Neural crest cell (in vitro differentiated cells): Measurements from ENCODE around the gene COTL1. TPM values are rescaled to one million over a fixed set of nuclear protein-coding genes. Genes with fewer than 3 reads are reported as not detected.

Source experiments
- DNase-seq: peaks from one replicate; pipeline ENCODE4 v3.0.0; 2021; ENCODE audit warnings: low read depth, mixed read lengths, low spot score
- H3K27ac Mint-ChIP-seq: one replicate; pipeline ENCODE4 v1.8.0; 2021; ENCODE audit warnings: mild to moderate bottlenecking, mixed read lengths; ENCODE audit not compliant: unreplicated experiment
- H3K27me3 Mint-ChIP-seq: 2 replicates; pipeline ENCODE4 v1.8.0; 2021; ENCODE audit warnings: low read depth, mild to moderate bottlenecking, mixed read lengths
- H3K36me3 Mint-ChIP-seq: 2 replicates; pipeline ENCODE4 v1.8.0; 2021; ENCODE audit warnings: low read depth, mild to moderate bottlenecking, mixed read lengths
- H3K4me1 Mint-ChIP-seq: 2 replicates; pipeline ENCODE4 v1.8.0; 2021; ENCODE audit warnings: mixed read lengths
- H3K4me3 Mint-ChIP-seq: one replicate; pipeline ENCODE4 v1.8.0; 2021; ENCODE audit warnings: mild to moderate bottlenecking, mixed read lengths
- H3K9me3 Mint-ChIP-seq: 2 replicates; pipeline ENCODE4 v1.8.0; 2021; ENCODE audit warnings: mixed read lengths
- total RNA-seq: library from RNA; stranded (reverse); gene quantifications from 2 replicates; pipeline ENCODE4 v1.2.1, GENCODE V29; 2021
- TF ChIP-seq, protein P1 (sequence below): fragments of 200-600 bp; sonication (generic); conservative IDR thresholded peaks from 2 replicates; pipeline ENCODE4 v1.5.0; 2021; ENCODE audit warnings: antibody characterized with exemption, mild to moderate bottlenecking

COTL1 gene
- total RNA-seq, 1 donor from 2014 or later = 357 TPM

DNA sequence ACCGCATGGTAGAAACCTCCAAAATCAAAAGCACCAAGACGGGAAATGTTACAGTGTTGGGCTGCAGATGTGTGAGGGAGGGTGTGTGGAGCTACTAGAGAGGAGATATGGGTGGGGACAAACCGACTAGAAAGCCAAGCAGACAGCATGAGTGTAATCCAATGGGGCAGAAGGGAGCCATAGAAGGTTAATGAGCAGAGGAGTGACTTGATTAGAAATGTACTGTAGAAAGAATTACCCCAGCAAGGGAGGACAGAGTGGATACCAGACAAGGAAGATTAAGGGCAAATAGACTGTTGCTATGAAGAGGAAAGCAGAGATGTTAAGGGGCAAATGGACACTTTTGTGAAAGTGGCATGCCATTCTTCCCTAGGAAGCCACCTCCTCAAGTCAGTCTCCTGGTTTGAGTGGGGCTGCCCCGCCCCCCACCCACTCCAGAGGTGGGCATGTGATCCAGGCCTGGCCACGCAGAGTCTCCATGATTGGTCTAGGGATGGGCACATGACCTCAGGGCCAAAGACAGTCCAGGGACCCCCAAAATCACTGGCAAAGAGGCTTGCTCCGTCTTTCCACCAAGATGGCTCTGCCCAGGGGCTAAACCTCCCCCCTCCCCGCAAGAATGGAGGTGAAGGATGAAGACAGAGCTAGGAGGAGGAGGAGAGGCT is 4.3 kb downstream of the COTL1 start:
- Mint-ChIP-seq H3K36me3 (peaks cover 12% of the 10 kb centered on the region), H3K4me3 (peak overlapping the region; percentile 84), H3K4me1 (peaks cover 62% of the 10 kb centered on the region), H3K9me3 (no peaks in the 10 kb centered on the region), H3K27ac (peak overlapping the region; percentile 73), H3K27me3 (no peaks in the 10 kb centered on the region)
- TF ChIP-seq, protein P1, sequence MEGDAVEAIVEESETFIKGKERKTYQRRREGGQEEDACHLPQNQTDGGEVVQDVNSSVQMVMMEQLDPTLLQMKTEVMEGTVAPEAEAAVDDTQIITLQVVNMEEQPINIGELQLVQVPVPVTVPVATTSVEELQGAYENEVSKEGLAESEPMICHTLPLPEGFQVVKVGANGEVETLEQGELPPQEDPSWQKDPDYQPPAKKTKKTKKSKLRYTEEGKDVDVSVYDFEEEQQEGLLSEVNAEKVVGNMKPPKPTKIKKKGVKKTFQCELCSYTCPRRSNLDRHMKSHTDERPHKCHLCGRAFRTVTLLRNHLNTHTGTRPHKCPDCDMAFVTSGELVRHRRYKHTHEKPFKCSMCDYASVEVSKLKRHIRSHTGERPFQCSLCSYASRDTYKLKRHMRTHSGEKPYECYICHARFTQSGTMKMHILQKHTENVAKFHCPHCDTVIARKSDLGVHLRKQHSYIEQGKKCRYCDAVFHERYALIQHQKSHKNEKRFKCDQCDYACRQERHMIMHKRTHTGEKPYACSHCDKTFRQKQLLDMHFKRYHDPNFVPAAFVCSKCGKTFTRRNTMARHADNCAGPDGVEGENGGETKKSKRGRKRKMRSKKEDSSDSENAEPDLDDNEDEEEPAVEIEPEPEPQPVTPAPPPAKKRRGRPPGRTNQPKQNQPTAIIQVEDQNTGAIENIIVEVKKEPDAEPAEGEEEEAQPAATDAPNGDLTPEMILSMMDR = no peak
- DNase-seq = no peak

DNA sequence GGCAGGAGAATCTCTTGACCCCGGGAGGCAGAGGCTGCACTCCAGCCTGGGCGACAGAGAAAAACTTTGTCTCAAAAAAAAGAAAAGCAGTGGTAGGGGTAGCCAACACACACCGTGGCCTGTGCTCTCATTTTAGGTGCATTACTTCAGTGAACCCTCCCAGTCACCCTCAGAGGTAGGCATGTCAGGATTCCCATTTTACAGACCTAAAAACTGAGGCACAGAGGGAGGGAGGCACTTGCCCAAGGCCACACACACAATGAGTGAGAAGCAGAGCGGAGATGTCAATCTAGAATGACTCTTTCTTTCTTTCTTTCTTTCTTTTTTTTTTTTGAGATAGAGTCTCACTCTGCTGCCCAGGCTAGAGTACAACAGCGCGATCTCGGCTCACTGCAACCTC is 5.2 kb downstream of the COTL1 start:
- H3K4me3 Mint-ChIP-seq = no peak overlapping the region
- peaks cover 69% of the 10 kb centered on the region for H3K4me1 Mint-ChIP-seq
- H3K36me3 Mint-ChIP-seq = peaks cover 15% of the 10 kb centered on the region
- no peaks in the 10 kb centered on the region for H3K9me3 Mint-ChIP-seq
- H3K27me3 Mint-ChIP-seq = no peaks in the 10 kb centered on the region
- TF ChIP-seq, protein P1 = no peak
- DNase-seq = no peak
- no peak overlapping the region for H3K27ac Mint-ChIP-seq

DNA sequence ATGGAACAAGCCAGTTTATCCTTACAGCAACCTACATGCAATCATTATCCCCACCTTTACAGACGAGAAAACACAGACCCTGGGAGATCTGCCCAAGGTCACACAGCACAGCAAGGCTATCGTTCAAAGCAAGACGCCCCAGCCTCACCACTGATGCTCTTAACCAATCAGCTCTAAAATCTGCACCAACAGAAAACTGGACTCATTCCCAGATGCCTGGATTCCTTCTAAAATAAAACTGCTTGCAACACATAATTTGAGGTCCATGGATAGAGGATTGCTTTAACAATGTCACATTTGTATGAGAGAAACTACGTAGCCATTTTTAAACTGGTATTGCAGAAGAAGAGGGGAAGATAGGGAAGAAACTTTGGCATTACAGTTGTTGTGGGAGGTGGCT is 6.8 kb downstream of the COTL1 start:
- Mint-ChIP-seq H3K9me3 (no peaks in the 10 kb centered on the region), H3K4me3 (peak overlapping the region; percentile 28), H3K4me1 (peaks cover 72% of the 10 kb centered on the region), H3K36me3 (peaks cover 17% of the 10 kb centered on the region), H3K27me3 (no peaks in the 10 kb centered on the region), H3K27ac (peak overlapping the region; percentile 25)
- TF ChIP-seq, protein P1 = no peak
- DNase-seq = no peak

DNA sequence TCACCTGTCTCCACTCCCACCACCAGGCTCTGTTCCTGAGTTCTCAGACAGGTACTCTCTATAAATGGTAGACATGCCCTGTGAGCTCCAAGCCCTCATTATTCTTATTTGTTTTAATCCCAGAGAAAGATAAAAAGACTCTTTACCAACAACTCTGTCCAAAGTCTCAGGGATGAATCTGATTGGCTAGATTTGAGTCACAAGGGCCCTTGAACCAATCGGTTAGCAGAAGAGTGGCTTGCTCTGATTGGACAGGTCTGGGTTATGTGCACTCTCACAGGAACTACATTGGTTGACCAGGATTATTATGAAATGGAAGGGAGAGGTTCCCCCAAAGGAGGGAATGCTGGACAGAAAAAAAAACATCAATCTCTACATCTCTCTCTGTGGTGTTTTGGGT is 7.5 kb downstream of the COTL1 start:
- no peak overlapping the region for H3K27ac Mint-ChIP-seq
- no peaks in the 10 kb centered on the region for H3K27me3 Mint-ChIP-seq
- H3K4me3 Mint-ChIP-seq = no peak overlapping the region
- H3K9me3 Mint-ChIP-seq = no peaks in the 10 kb centered on the region
- no peak for DNase-seq
- H3K36me3 Mint-ChIP-seq = peaks cover 18% of the 10 kb centered on the region
- H3K4me1 Mint-ChIP-seq = peaks cover 72% of the 10 kb centered on the region
- TF ChIP-seq, protein P1 = no peak

DNA sequence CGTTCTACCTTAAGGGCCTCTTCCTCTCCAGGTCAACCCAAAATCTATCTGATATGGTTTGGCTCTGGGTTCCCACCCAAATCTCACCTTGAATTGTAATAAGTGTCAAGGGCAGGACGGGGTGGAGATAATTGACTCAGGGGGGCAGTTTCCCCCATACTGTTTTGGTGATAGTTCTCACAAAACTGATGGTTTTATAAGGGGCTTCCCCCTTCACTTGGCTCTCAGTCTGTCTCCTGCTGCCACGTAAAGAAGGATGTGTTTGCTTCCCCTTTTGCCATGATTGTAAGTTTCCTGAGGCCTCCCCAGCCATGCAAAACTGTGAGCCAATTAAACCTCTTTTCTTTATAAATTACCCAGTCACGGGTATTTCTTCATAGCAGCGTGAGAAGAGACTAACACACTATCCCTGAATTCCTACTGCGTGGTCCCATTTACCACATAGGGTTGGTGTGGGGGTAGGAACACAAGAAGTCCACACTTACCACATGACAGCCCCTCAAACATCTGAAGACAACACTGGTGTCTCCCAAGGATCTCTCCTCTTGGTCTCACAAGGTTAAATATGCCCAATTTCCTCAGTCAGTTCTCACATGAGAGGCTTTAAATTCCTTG is 8.2 kb downstream of the COTL1 start:
- Mint-ChIP-seq H3K36me3 (peaks cover 19% of the 10 kb centered on the region), H3K9me3 (no peaks in the 10 kb centered on the region), H3K4me3 (no peak overlapping the region), H3K4me1 (peaks cover 72% of the 10 kb centered on the region), H3K27me3 (no peaks in the 10 kb centered on the region), H3K27ac (no peak overlapping the region)
- TF ChIP-seq, protein P1 = no peak
- no peak for DNase-seq
